Uterus (tissue), 4 donors: ENCODE data around the gene ABLIM2. TPM values are rescaled to one million over a fixed set of nuclear protein-coding genes. Genes with fewer than 3 reads are reported as not detected.

ENCODE experiments used
- DNase-seq, 2 donors: peaks; one replicate each; pipeline ENCODE4 v3.0.0-alpha.2; 2019 to 2020
- H3K27ac ChIP-seq, 2 donors: fragments of 200-600 bp; sonication (generic); 1 replicate in 1 of 2; 2 replicates in 1 of 2; pipeline ENCODE4 v1.5.1; 2016 to 2018
- H3K27me3 ChIP-seq, 2 donors: fragments of 200-600 bp; sonication (generic); one replicate each; pipeline ENCODE4 v1.5.1; 2018 to 2019; ENCODE audit warnings: control low read depth in 1 of 2
- H3K36me3 ChIP-seq, 2 donors: fragments of 200-600 bp; sonication (generic); one replicate each; pipeline ENCODE4 v1.5.1; 2019; ENCODE audit warnings: control low read depth in 1 of 2
- H3K4me1 ChIP-seq, 2 donors: fragments of 200-600 bp; sonication (generic); one replicate each; pipeline ENCODE4 v1.5.1; 2018 to 2019; ENCODE audit warnings: control low read depth in 1 of 2
- H3K4me3 ChIP-seq, 2 donors: fragments of 200-600 bp; sonication (generic); 1 replicate in 1 of 2; 2 replicates in 1 of 2; pipeline ENCODE4 v1.5.1; 2018 to 2019; ENCODE audit warnings: mild to moderate bottlenecking in 1 of 2
- H3K9me3 ChIP-seq, 2 donors: fragments of 200-600 bp; sonication (generic); one replicate each; pipeline ENCODE4 v1.5.1; 2019; ENCODE audit warnings: control low read depth in 1 of 2
- POLR2A ChIP-seq, 2 donors: fragments of 450-650 bp; IDR thresholded peaks; one replicate each; pipeline ENCODE4 v1.6.1; 2016; ENCODE audit warnings: antibody characterized with exemption in 2 of 2, mild to moderate bottlenecking in 1 of 2, moderate library complexity in 1 of 2
- intact Hi-C: fragments of 100-400 bp; cut with DNase I; formaldehyde crosslinking; loops from one replicate; pipeline ENCODE4 v1.15.1; 2023; ENCODE audit warnings: low total_unique reads
- total RNA-seq, 4 donors: library from RNA; depleted of rRNA in 3 of 4; stranded (reverse); fragments of >200 nt in 3 of 4; gene quantifications; one replicate each; pipeline versions ENCODE4 v1.1.0 to v1.2.4, GENCODE V29; 2014 to 2023
- TF ChIP-seq, protein P1 (sequence below), 4 experiments: fragments of 200-600 bp in 2 of 4; fragments of 450-650 bp in 2 of 4; sonication (generic) in 2 of 4; IDR thresholded peaks; one replicate each; pipeline ENCODE4 v1.5.1; 2016 to 2019; ENCODE audit warnings: antibody characterized with exemption in 4 of 4, mild to moderate bottlenecking in 2 of 4, moderate library complexity in 1 of 4
- donor health status: DM: yes; HTN: yes; CAD: no.

The ABLIM2 gene
- total RNA-seq, 4 donors from 2014 or later: 0.77 to 6.0 (median 1.5) TPM

DNA sequence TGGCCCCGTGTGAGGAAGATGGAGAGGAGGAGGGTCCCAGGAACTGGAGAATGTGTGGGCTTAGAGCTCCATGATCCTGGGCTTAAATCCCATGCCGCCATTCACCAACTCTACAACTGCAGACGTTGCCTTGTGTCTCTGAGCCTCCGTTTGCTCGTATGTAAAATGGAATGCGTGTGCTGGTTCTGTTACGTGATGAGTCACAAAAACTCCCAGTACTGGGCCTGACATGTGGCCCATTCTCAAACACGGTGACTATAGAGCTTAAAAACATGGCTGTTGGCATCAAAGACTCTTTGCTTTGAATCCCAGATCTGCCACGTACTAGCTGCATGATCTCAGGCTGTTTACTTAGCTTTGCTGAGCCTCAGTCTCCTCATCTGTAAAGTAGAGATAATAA, 206.0 kb downstream of the ABLIM2 start:
- DNase-seq: no peak
- H3K27ac ChIP-seq: no peak overlapping the region
- no peaks in the 10 kb centered on the region for H3K27me3 ChIP-seq
- intact Hi-C loops: no loop called here
- H3K4me1 ChIP-seq: peaks cover 5% of the 10 kb centered on the region in 2 donors
- H3K9me3 ChIP-seq: no peaks in the 10 kb centered on the region
- no peaks in the 10 kb centered on the region for H3K36me3 ChIP-seq
- no peak for TF ChIP-seq POLR2A (IDR thresholded peaks at IDR 0.05)
- TF ChIP-seq, protein P1, sequence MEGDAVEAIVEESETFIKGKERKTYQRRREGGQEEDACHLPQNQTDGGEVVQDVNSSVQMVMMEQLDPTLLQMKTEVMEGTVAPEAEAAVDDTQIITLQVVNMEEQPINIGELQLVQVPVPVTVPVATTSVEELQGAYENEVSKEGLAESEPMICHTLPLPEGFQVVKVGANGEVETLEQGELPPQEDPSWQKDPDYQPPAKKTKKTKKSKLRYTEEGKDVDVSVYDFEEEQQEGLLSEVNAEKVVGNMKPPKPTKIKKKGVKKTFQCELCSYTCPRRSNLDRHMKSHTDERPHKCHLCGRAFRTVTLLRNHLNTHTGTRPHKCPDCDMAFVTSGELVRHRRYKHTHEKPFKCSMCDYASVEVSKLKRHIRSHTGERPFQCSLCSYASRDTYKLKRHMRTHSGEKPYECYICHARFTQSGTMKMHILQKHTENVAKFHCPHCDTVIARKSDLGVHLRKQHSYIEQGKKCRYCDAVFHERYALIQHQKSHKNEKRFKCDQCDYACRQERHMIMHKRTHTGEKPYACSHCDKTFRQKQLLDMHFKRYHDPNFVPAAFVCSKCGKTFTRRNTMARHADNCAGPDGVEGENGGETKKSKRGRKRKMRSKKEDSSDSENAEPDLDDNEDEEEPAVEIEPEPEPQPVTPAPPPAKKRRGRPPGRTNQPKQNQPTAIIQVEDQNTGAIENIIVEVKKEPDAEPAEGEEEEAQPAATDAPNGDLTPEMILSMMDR (IDR thresholded peaks at IDR 0.05): no peak
- no peak overlapping the region for H3K4me3 ChIP-seq

DNA sequence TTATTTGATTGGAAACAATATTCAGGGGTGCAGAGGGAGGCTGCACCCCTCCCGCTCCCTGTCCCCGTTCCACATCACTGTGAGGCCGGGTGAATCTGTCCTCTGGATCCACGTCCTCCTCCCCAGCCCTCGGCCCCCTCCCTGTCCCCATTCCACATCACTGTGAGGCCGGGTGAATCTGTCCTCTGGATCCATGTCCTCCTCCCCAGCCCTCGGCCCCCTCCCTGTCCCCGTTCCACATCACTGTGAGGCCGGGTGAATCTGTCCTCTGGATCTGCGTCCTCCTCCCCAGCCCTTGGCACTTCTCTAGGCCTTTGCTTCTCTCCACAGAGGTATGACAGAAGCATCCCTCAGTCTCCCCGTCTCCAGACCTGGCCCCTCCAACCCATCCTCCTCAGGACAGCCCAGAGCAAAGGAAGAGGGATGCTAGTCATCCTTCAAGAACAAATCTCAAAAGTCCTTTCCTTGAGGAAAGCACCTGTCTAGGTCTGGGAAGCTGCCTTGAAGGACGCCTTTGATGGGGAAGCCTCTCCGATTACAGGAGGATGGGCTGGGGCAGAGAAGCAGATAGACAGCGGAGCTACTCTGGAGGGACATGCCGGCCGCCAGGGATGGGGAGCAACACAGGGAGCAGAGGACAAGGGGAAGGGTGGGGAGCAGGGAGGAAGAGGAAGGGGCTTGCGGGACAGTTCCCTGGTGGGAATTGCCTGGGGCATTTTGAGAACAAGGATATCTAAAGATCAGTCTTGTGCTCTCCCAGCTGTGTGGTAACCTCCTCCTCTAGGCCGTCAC, 208.1 kb downstream of the ABLIM2 start:
- intact Hi-C loops: no loop called here
- Histone ChIP-seq H3K4me1 (no peaks in the 10 kb centered on the region), H3K36me3 (no peaks in the 10 kb centered on the region), H3K4me3 (no peak overlapping the region), H3K9me3 (no peaks in the 10 kb centered on the region), H3K27ac (no peak overlapping the region), H3K27me3 (no peaks in the 10 kb centered on the region)
- no peak for DNase-seq
- TF ChIP-seq POLR2A (IDR thresholded peaks at IDR 0.05): no peak
- TF ChIP-seq, protein P1 (IDR thresholded peaks at IDR 0.05): no peak

DNA sequence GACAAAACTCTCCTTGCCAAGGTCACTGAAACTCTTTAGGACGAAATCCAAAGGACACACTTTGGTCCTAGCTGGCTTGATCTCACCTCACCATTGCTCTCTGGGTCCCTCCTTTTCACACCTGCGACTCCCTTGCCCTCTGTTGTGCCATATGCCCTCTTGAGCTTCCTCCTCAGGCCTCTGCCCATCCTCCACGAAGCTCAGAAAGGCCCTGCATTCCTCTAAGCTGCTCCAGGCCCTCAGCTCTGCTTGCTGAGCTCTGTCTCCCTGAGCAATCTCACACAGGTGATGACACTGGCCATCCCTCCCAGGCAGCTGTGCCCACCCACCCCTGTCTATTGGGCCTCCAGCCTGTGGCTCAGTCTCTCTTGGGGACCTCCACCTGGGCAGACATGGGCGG, 208.9 kb downstream of the ABLIM2 start:
- intact Hi-C loops: no loop called here
- no peak for DNase-seq
- Histone ChIP-seq H3K27ac (peak overlapping the region in 1 of 2 donors; percentile 36), H3K9me3 (no peaks in the 10 kb centered on the region), H3K4me1 (no peaks in the 10 kb centered on the region), H3K36me3 (no peaks in the 10 kb centered on the region), H3K27me3 (no peaks in the 10 kb centered on the region), H3K4me3 (no peak overlapping the region)
- TF ChIP-seq POLR2A (IDR thresholded peaks at IDR 0.05): no peak
- TF ChIP-seq, protein P1 (IDR thresholded peaks at IDR 0.05): no peak

DNA sequence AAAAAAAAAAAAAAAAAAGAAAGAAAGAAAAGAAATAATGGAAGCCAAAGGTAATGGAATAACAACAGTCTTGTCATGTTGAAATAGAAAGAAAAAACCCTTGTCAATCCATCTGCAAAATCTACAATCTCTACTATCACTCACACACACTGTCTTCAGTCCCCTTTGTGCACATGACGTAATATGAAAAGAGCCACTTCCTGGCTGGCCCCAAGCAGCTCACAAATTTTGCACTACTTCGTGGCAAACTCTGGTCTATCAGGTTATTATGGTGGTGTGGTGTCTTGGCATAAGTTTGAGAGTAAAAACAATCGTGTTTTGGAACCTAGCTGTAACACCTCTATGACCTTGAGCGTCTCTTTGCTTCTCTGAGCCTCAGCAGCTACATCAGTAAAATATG, 210.7 kb downstream of the ABLIM2 start:
- Histone ChIP-seq H3K27me3 (no peaks in the 10 kb centered on the region), H3K27ac (no peak overlapping the region), H3K9me3 (no peaks in the 10 kb centered on the region), H3K4me3 (no peak overlapping the region), H3K36me3 (no peaks in the 10 kb centered on the region), H3K4me1 (no peaks in the 10 kb centered on the region)
- TF ChIP-seq, protein P1 (IDR thresholded peaks at IDR 0.05): no peak
- no peak for TF ChIP-seq POLR2A (IDR thresholded peaks at IDR 0.05)
- DNase-seq: no peak
- intact Hi-C loops: no loop called here

DNA sequence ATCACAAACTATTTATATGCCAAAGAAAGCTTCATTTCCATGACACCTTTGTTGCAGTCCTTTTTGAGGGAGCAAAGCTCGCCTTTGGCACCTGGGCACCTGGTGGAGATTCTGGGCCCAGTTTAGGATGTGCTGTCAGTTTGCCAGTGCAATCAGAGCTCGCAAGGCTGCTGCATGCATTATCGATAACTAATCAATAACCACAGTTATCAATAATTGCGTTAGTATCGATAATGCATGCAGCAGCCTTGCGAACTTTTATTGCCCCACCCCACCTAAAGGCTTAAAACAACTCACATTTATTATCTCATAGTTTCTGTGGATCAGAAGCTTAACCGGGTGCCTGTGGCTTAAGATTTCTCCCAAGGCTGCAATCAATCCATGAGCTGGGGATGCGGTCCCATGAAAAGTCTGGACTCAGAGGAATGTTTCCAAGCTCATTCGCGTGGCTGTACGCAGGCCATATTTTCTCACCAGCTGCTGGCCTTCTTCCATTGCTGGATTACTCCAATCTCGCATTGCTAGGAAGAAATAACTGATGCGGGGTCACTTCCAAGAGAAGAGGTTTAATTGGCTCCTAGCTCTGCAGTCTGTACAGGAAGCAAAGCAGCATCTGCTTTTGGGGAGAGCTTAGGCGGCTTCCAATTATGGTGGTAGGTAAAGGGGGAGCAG, 212.8 kb downstream of the ABLIM2 start:
- H3K27me3 ChIP-seq: no peaks in the 10 kb centered on the region
- intact Hi-C loops: no loop called here
- no peaks in the 10 kb centered on the region for H3K36me3 ChIP-seq
- TF ChIP-seq, protein P1 (IDR thresholded peaks at IDR 0.05): no peak
- no peak for TF ChIP-seq POLR2A (IDR thresholded peaks at IDR 0.05)
- no peak overlapping the region for H3K4me3 ChIP-seq
- H3K4me1 ChIP-seq: no peaks in the 10 kb centered on the region
- peak in 1 of 2 donors; percentile 54 for DNase-seq
- H3K9me3 ChIP-seq: no peaks in the 10 kb centered on the region
- no peak overlapping the region for H3K27ac ChIP-seq
